ENCODE results near the gene XPR1.

GRCh38 chr1:180633057-180634056 is 1.5 kb downstream of the XPR1 start:
- TF ChIP-seq CTCF (IDR thresholded peaks at IDR 0.05; ENCODE audit: low read depth, low read length, poor library complexity, severe bottlenecking) (no peak), EZH2phosphoT487 (IDR thresholded peaks at IDR 0.05; ENCODE audit: borderline replicate concordance, low read length) (no peak)

Data from DOHH2 (cell line).